Tibial artery (tissue), 4 donors: ENCODE data around the gene MUS81.

ENCODE experiments used
- DNase-seq, 2 donors: peaks; one replicate each; pipeline ENCODE4 v3.0.0-alpha.2; 2019
- H3K27ac ChIP-seq, 2 donors: fragments of 200-600 bp; sonication (generic) in 1 of 2; 1 replicate in 1 of 2; 2 replicates in 1 of 2; pipeline ENCODE4 v1.5.1; 2018 to 2019; ENCODE audit warnings: mild to moderate bottlenecking in 1 of 2
- H3K27me3 ChIP-seq, 2 donors: fragments of 200-600 bp; sonication (generic) in 1 of 2; one replicate each; pipeline versions ENCODE4 v1.5.1 to v1.6.0; 2016 to 2019
- H3K36me3 ChIP-seq, 3 donors: fragments of 200-600 bp; sonication (generic) in 2 of 3; one replicate each; pipeline ENCODE4 v1.5.1; 2016 to 2019; ENCODE audit warnings: mild to moderate bottlenecking in 2 of 3
- H3K4me1 ChIP-seq, 4 donors: fragments of 200-600 bp; sonication (generic) in 2 of 4; 1 replicate in 3 of 4; 2 replicates in 1 of 4; pipeline ENCODE4 v1.5.1; 2016 to 2019
- H3K4me3 ChIP-seq, 2 donors: fragments of 200-600 bp; sonication (generic) in 1 of 2; 1 replicate in 1 of 2; 2 replicates in 1 of 2; pipeline ENCODE4 v1.5.1; 2018 to 2019; ENCODE audit warnings: mild to moderate bottlenecking in 2 of 2
- H3K9me3 ChIP-seq, 3 donors: fragments of 200-600 bp; sonication (generic) in 1 of 3; one replicate each; pipeline ENCODE4 v1.5.1; 2016 to 2019
- CTCF ChIP-seq, 2 experiments: fragments of 200-600 bp in 1 of 2; fragments of 450-650 bp in 1 of 2; IDR thresholded peaks; one replicate each; pipeline ENCODE4 v1.5.1; 2017 to 2019; ENCODE audit warnings: antibody characterized with exemption in 2 of 2, mild to moderate bottlenecking in 1 of 2, moderate library complexity in 1 of 2
- intact Hi-C: fragments of 100-400 bp; cut with DNase I; formaldehyde crosslinking; loops from one replicate; pipeline ENCODE4 v1.15.0; 2023; ENCODE audit warnings: low total_unique reads

Gene MUS81

DNA sequence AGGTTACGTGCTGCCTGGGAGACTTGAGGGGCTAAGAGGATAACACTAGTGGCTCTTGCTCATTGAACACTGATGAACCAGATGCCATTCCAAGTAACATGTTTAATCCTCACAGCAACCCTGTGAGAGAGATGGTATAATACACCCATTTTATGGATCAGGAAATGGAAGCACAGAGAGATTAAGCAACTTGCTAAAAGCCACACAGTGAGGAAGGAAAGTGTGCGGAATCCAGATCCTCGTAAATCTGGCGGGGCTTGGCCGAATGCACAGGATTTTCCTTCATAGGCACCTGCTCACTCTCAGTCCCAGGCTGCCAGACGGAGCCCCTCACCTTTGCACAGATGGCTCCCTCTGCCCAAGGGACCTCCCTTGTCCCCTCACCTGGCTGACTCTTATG is 47.6 kb downstream of the MUS81 start:
- no peaks in the 10 kb centered on the region for H3K36me3 ChIP-seq
- TF ChIP-seq CTCF (IDR thresholded peaks at IDR 0.05): no peak
- H3K27me3 ChIP-seq: no peaks in the 10 kb centered on the region
- H3K4me3 ChIP-seq: no peak overlapping the region
- no peak overlapping the region for H3K27ac ChIP-seq
- H3K4me1 ChIP-seq: peaks cover 0 to 20% (median 11%) of the 10 kb centered on the region in 4 donors
- no peak for DNase-seq
- no peaks in the 10 kb centered on the region for H3K9me3 ChIP-seq
- intact Hi-C loops: no loop called here

GRCh38 chr11:65911682-65912568 is 51.7 kb downstream of the MUS81 start:
- Histone ChIP-seq H3K9me3 (no peaks in the 10 kb centered on the region), H3K36me3 (no peaks in the 10 kb centered on the region), H3K27me3 (no peaks in the 10 kb centered on the region), H3K4me1 (peaks cover 8 to 50% (median 35%) of the 10 kb centered on the region in 4 donors), H3K4me3 (no peak overlapping the region), H3K27ac (peak overlapping the region; percentile 53 to 72)
- intact Hi-C loops: no loop called here
- TF ChIP-seq CTCF (IDR thresholded peaks at IDR 0.05): peak; percentile 38 to 40
- DNase-seq: peak; percentile 80 to 91

GRCh38 chr11:65912845-65913244 is 52.6 kb downstream of the MUS81 start:
- intact Hi-C loops: no loop called here
- TF ChIP-seq CTCF (IDR thresholded peaks at IDR 0.05): no peak
- Histone ChIP-seq H3K4me3 (no peak overlapping the region), H3K27ac (peak overlapping the region; percentile 10 to 72), H3K4me1 (peaks cover 13 to 59% (median 44%) of the 10 kb centered on the region in 4 donors), H3K9me3 (no peaks in the 10 kb centered on the region), H3K27me3 (no peaks in the 10 kb centered on the region), H3K36me3 (no peaks in the 10 kb centered on the region)
- DNase-seq: no peak

DNA sequence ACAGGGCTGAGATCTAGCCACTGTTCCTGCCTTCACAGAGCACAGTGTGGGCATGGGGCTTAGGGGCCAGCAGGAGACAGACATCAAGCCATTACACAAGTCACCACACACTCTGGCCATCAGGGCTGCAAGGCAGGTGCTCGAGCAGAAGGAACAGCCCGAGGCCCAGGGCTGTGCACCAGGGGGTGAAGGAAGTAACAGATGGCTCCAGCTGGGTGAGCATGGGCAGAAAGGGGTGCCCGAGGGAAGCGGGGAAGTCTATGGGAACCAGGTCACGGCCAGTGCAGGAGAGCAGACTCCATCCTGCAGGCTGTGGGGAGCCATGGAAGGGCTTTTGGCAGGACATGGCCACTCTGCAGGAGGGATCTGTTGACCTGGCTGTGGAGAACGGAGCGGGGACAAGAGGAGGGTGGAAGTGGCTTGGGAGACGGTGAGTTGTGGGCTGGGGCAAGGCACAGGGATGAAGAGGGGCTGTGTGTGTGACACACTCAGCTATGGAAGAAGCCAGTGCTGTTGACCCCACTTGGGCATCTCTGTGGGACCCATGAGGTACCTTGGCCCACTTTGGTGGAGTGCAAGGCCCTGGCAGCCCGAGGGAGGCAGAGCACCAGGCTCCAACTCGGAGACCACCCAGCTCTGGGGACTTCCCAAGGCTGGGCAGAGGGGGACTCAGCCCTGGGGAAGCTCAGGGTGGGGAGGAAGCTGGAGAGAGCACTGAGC is 55.0 kb downstream of the MUS81 start:
- Histone ChIP-seq H3K27ac (peak overlapping the region; percentile 94 to 96), H3K36me3 (no peaks in the 10 kb centered on the region), H3K4me3 (peak overlapping the region in 1 of 2 donors; percentile 25), H3K27me3 (no peaks in the 10 kb centered on the region), H3K9me3 (no peaks in the 10 kb centered on the region), H3K4me1 (peaks cover 14 to 67% (median 53%) of the 10 kb centered on the region in 4 donors)
- DNase-seq: peak in 1 of 2 donors; percentile 70
- intact Hi-C loops: no loop called here
- no peak for TF ChIP-seq CTCF (IDR thresholded peaks at IDR 0.05)

DNA sequence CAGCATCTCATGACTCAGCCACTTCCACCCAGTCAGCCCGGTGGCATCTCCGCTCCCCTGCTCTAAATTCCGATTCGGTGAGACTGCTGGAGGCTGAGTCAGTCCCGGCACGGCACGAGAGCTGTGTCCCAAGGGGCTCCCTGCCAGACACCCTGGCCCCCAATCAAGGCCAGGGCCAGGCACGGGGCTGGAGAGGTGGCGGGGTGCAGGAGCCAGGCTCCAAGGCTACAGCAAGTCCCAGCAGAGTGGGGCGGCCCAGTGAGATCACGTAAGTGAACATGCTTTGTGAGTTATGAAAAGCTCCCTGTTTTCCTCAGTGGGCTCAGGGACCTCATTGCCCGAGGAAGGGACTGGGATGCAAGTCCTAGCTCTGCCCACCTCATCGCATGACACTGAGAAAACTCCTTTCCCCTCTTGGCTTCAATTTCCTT is 55.6 kb downstream of the MUS81 start:
- Histone ChIP-seq H3K4me3 (peak overlapping the region in 1 of 2 donors; percentile 25), H3K4me1 (peaks cover 14 to 73% (median 59%) of the 10 kb centered on the region in 4 donors), H3K27me3 (no peaks in the 10 kb centered on the region), H3K9me3 (no peaks in the 10 kb centered on the region), H3K36me3 (no peaks in the 10 kb centered on the region), H3K27ac (peak overlapping the region; percentile 94 to 96)
- no peak for TF ChIP-seq CTCF (IDR thresholded peaks at IDR 0.05)
- intact Hi-C loops: loop anchor here (2.0 kb wide), 1 partner anchor 27 kb away; the partner anchor contains the start of gene FIBP
- DNase-seq: peak; percentile 93 to 98
